ENCODE measurements around the gene DOCK3.

GRCh38 chr3:50708620-50709019 is 33.9 kb downstream of the DOCK3 start:
- TF ChIP-seq CTCF (IDR thresholded peaks at IDR 0.05) (no peak), POLR2A (IDR thresholded peaks at IDR 0.05) (no peak)

Data from ovary (tissue), 3 donors.